Measurements from ENCODE around the gene SHISA9.

The SHISA9 gene

GRCh38 chr16:13136901-13137300 lies 235.5 kb downstream of the SHISA9 start:
- Histone ChIP-seq H3K27me3 (replicated peaks; ENCODE audit: control insufficient read depth, insufficient read depth, low read length) (no peaks in the 10 kb centered on the region), H3K4me3 (replicated peaks; ENCODE audit: low read depth, low read length) (no peak overlapping the region), H3K36me3 (ENCODE audit: control insufficient read depth, insufficient read depth, low read length) (no peaks in the 10 kb centered on the region)
- no peak for TF ChIP-seq CTCF (IDR thresholded peaks at IDR 0.05; ENCODE audit: insufficient read depth, low read length, poor library complexity, severe bottlenecking)
- no peak for DNase-seq (ENCODE audit: extremely low read depth, insufficient read length)

GRCh38 chr16:13138528-13138927 lies 237.1 kb downstream of the SHISA9 start:
- no peak overlapping the region for H3K4me3 ChIP-seq (replicated peaks; ENCODE audit: low read depth, low read length)
- no peaks in the 10 kb centered on the region for H3K27me3 ChIP-seq (replicated peaks; ENCODE audit: control insufficient read depth, insufficient read depth, low read length)
- no peak for TF ChIP-seq CTCF (IDR thresholded peaks at IDR 0.05; ENCODE audit: insufficient read depth, low read length, poor library complexity, severe bottlenecking)
- no peak for DNase-seq (ENCODE audit: extremely low read depth, insufficient read length)
- H3K36me3 ChIP-seq (ENCODE audit: control insufficient read depth, insufficient read depth, low read length), result no peaks in the 10 kb centered on the region

GRCh38 chr16:13139661-13140241 lies 238.4 kb downstream of the SHISA9 start:
- Histone ChIP-seq H3K27me3 (replicated peaks; ENCODE audit: control insufficient read depth, insufficient read depth, low read length) (no peaks in the 10 kb centered on the region), H3K36me3 (ENCODE audit: control insufficient read depth, insufficient read depth, low read length) (no peaks in the 10 kb centered on the region), H3K4me3 (replicated peaks; ENCODE audit: low read depth, low read length) (no peak overlapping the region)
- no peak for TF ChIP-seq CTCF (IDR thresholded peaks at IDR 0.05; ENCODE audit: insufficient read depth, low read length, poor library complexity, severe bottlenecking)
- no peak for DNase-seq (ENCODE audit: extremely low read depth, insufficient read length)

GRCh38 chr16:13143551-13143950 lies 242.2 kb downstream of the SHISA9 start:
- no peak for TF ChIP-seq CTCF (IDR thresholded peaks at IDR 0.05; ENCODE audit: insufficient read depth, low read length, poor library complexity, severe bottlenecking)
- DNase-seq (ENCODE audit: extremely low read depth, insufficient read length), result no peak

GRCh38 chr16:13146829-13147228 lies 245.4 kb downstream of the SHISA9 start:
- TF ChIP-seq CTCF (IDR thresholded peaks at IDR 0.05; ENCODE audit: insufficient read depth, low read length, poor library complexity, severe bottlenecking), result no peak
- no peaks in the 10 kb centered on the region for H3K27me3 ChIP-seq (replicated peaks; ENCODE audit: control insufficient read depth, insufficient read depth, low read length)
- no peak overlapping the region for H3K4me3 ChIP-seq (replicated peaks; ENCODE audit: low read depth, low read length)
- no peaks in the 10 kb centered on the region for H3K36me3 ChIP-seq (ENCODE audit: control insufficient read depth, insufficient read depth, low read length)
- DNase-seq (ENCODE audit: extremely low read depth, insufficient read length), result no peak

More at GRCh38 chr16:13143551-13143950, 242.2 kb downstream of the SHISA9 start:
- Histone ChIP-seq H3K4me3 (replicated peaks; ENCODE audit: low read depth, low read length) (no peak overlapping the region), H3K27me3 (replicated peaks; ENCODE audit: control insufficient read depth, insufficient read depth, low read length) (no peaks in the 10 kb centered on the region), H3K36me3 (ENCODE audit: control insufficient read depth, insufficient read depth, low read length) (no peaks in the 10 kb centered on the region)

GRCh38 chr16:13148294-13148693 lies 246.9 kb downstream of the SHISA9 start:
- no peak for TF ChIP-seq CTCF (IDR thresholded peaks at IDR 0.05; ENCODE audit: insufficient read depth, low read length, poor library complexity, severe bottlenecking)
- no peak overlapping the region for H3K4me3 ChIP-seq (replicated peaks; ENCODE audit: low read depth, low read length)
- DNase-seq (ENCODE audit: extremely low read depth, insufficient read length), result no peak
- H3K27me3 ChIP-seq (replicated peaks; ENCODE audit: control insufficient read depth, insufficient read depth, low read length), result no peaks in the 10 kb centered on the region; the same call in 1 of the 2 replicates
- no peaks in the 10 kb centered on the region for H3K36me3 ChIP-seq (ENCODE audit: control insufficient read depth, insufficient read depth, low read length)

Measured in GM06990 (cell line).